Measurements from ENCODE around the gene RNASEH2C.

Gene RNASEH2C

GRCh38 chr11:65680192-65680743, 40.3 kb downstream of the RNASEH2C start:
- DNase-seq, result no peak

DNA sequence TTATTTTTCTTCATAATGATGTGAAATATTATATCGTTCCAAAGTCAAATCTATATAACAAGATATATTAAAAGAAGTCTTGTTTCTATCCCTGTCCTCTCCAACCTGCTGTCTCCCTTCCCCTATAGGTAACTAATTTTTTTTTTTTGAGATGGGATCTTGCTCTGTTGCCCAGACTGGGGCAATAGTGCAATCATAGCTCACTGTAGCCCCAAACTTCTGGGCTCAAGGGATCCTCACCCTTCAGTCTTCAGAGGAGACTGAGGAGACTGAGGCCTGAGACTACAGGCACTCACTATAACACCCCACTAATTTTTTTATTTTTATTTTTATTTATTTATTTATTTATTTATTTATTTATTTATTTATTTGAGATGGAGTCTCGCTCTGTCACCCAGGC, 47.6 kb downstream of the RNASEH2C start:
- DNase-seq, result no peak

GRCh38 chr11:65672180-65672860, 48.3 kb downstream of the RNASEH2C start:
- DNase-seq, result no peak
